Fibroblast of lung (primary cell): ENCODE results near the gene DPH2.

Experiments used
- EZH2 ChIP-seq: IDR thresholded peaks from 2 replicates; pipeline ENCODE4 v1.5.1; 2012; ENCODE audit warnings: low read length, control low read depth, mild to moderate bottlenecking; ENCODE audit errors: missing control alignments
- TF ChIP-seq, protein P1 (sequence below), 2 donors: IDR thresholded peaks in 1 of 2; conservative IDR thresholded peaks in 1 of 2; 1 replicate in 1 of 2; 2 replicates in 1 of 2; pipeline ENCODE4 v1.5.1; 2011 to 2012; ENCODE audit warnings: low read length in 2 of 2, control low read depth in 1 of 2, inconsistent platforms in 1 of 2, low read depth in 1 of 2, mild to moderate bottlenecking in 1 of 2

GRCh38 chr1:43947061-43947873, 22.5 kb upstream of the DPH2 start:
- TF ChIP-seq EZH2: no peak
- TF ChIP-seq, protein P1, sequence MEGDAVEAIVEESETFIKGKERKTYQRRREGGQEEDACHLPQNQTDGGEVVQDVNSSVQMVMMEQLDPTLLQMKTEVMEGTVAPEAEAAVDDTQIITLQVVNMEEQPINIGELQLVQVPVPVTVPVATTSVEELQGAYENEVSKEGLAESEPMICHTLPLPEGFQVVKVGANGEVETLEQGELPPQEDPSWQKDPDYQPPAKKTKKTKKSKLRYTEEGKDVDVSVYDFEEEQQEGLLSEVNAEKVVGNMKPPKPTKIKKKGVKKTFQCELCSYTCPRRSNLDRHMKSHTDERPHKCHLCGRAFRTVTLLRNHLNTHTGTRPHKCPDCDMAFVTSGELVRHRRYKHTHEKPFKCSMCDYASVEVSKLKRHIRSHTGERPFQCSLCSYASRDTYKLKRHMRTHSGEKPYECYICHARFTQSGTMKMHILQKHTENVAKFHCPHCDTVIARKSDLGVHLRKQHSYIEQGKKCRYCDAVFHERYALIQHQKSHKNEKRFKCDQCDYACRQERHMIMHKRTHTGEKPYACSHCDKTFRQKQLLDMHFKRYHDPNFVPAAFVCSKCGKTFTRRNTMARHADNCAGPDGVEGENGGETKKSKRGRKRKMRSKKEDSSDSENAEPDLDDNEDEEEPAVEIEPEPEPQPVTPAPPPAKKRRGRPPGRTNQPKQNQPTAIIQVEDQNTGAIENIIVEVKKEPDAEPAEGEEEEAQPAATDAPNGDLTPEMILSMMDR (conservative IDR thresholded peaks at IDR 0.05 in 1 of 2, IDR thresholded peaks at IDR 0.05 in 1 of 2; ENCODE audit: low read depth in 1 of 2, low read length in 2 of 2): no peak
